ENCODE measurements around the gene CHMP6.

CHMP6 gene

GRCh38 chr17:80991645-80992076 lies at the start of gene CHMP6:
CHMP6 (plus strand) TSS chr17:80991841; CDS start chr17:80991919, 78 bp downstream.
- DNase-seq (ENCODE audit: insufficient read length, low spot score) (peak; percentile 78), FAIRE-seq (no peak)
- TF ChIP-seq POLR2A (IDR thresholded peaks at IDR 0.05; ENCODE audit: low read depth, low read length), result peak; percentile 47; the same call in 1 of the 2 replicates

- FAIRE-seq (no peak), DNase-seq (ENCODE audit: insufficient read length, low spot score) (no peak)
- no peak for TF ChIP-seq POLR2A (IDR thresholded peaks at IDR 0.05; ENCODE audit: low read depth, low read length)
These were observed 49.0 kb upstream of the CHMP6 start for GRCh38 chr17:80942423-80943345.

- FAIRE-seq (no peak), DNase-seq (ENCODE audit: insufficient read length, low spot score) (no peak)
- no peak for TF ChIP-seq POLR2A (IDR thresholded peaks at IDR 0.05; ENCODE audit: low read depth, low read length)
These were observed 48.1 kb upstream of the CHMP6 start for GRCh38 chr17:80943346-80944145.

DNA sequence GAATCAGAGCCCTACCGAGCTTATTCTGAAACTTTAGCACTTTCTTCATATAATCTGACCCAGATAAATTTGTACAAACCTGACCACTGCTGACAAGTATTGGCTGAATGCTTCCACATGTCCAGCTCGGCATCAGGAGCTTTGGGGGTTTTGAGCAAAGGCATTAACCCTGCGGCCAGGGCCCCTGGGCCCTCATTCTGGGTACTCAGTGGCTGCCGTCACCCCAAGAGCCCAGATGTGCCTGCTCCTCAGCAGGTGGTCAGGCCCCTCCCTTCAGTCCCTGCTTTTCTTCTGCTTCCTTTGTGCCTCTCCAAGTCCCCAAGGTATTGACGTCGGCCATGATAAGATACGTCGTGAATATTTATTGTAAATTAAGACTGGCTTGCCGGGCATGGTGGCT lies 47.3 kb upstream of the CHMP6 start:
- no peak for FAIRE-seq
- TF ChIP-seq POLR2A (IDR thresholded peaks at IDR 0.05; ENCODE audit: low read depth, low read length), result no peak
- no peak for DNase-seq (ENCODE audit: insufficient read length, low spot score)

DNA sequence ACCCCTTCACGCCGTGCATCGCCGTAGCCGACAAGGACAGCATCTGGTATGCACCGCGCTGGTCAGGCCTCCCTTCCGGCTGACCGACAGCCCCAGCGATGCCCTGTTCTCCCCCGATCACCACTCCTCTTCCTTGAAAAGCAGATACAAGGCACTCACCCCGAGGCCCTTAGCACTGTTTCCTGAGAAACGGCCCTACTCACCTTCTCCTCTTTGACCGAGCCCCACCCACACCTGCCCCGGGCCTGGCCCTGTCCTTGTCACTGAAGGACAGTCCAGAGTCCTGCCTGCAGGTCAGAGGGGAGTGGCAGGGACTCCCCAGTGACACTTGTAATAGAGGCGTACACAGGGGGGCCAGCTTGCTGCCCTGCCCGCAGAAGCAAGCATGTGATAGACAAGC lies 45.9 kb upstream of the CHMP6 start:
- DNase-seq (ENCODE audit: insufficient read length, low spot score), result no peak
- FAIRE-seq, result no peak
- no peak for TF ChIP-seq POLR2A (IDR thresholded peaks at IDR 0.05; ENCODE audit: low read depth, low read length)

- TF ChIP-seq POLR2A (IDR thresholded peaks at IDR 0.05; ENCODE audit: low read depth, low read length), result no peak
- FAIRE-seq (no peak), DNase-seq (ENCODE audit: insufficient read length, low spot score) (no peak)
These were observed 45.2 kb upstream of the CHMP6 start for GRCh38 chr17:80946449-80946848.

GRCh38 chr17:80947200-80947940 lies 44.3 kb upstream of the CHMP6 start:
- DNase-seq (ENCODE audit: insufficient read length, low spot score) (no peak), FAIRE-seq (no peak)
- TF ChIP-seq POLR2A (IDR thresholded peaks at IDR 0.05; ENCODE audit: low read depth, low read length), result no peak

DNA sequence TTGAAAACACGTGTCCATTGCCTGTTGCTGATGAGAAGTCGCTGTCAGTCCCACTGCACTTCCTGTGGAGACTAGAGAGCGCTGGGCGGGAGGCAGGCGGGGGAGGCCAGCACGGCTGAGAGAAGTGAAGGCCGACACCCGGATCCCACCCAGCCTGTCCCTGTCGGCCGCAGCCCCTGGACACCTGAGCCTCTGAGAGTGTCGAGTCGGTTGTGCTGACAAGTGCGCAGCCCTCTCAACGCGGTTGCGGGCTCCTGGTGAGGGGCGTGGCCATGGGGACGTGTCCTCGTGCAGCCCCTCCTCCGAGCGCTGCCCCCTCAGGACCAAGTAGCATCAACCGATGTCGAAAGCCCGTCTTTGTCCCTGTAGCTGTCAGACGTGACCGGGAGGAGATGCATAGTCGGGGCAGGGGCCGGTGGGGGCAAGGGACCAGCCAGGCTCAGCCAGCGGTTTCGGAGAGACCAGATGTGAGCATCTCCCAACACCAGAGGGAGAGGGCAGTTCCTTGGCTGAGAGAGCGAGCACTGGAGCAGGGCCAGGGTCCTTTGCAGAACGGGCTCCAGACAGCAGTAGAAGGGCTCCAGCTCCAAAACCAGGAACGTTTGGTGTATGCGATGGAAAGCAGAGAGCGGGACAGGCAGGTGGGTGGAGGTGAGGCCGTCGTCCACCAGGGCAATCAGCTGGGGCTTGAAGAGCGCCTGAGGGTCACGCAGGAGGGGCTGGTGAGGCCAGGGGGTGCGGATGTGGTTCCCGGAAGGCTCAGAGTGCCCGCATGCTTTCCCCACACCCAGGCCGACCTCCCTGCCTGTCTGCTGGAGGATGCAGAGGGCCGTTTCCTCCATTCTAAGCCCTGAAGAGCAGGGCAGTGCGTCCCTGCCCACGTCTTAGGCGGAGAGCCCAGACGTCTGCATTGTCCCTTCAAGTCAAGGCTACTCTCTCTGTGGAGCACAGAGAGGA lies 43.3 kb upstream of the CHMP6 start:
- TF ChIP-seq POLR2A (IDR thresholded peaks at IDR 0.05; ENCODE audit: low read depth, low read length), result no peak

GRCh38 chr17:80948976-80949450 lies 42.6 kb upstream of the CHMP6 start:
- DNase-seq (ENCODE audit: insufficient read length, low spot score) (no peak), FAIRE-seq (no peak)
- TF ChIP-seq POLR2A (IDR thresholded peaks at IDR 0.05; ENCODE audit: low read depth, low read length), result no peak

More for the DNA sequence above, 43.3 kb upstream of the CHMP6 start:
- FAIRE-seq (no peak), DNase-seq (ENCODE audit: insufficient read length, low spot score) (no peak)

- no peak for TF ChIP-seq POLR2A (IDR thresholded peaks at IDR 0.05; ENCODE audit: low read depth, low read length)
- no peak for FAIRE-seq
- DNase-seq (ENCODE audit: insufficient read length, low spot score), result no peak
These were observed 41.9 kb upstream of the CHMP6 start for GRCh38 chr17:80949451-80950421.

GRCh38 chr17:80950466-80951120 lies 41.0 kb upstream of the CHMP6 start:
- no peak for FAIRE-seq
- TF ChIP-seq POLR2A (IDR thresholded peaks at IDR 0.05; ENCODE audit: low read depth, low read length), result no peak
- DNase-seq (ENCODE audit: insufficient read length, low spot score), result no peak
